Measurements from ENCODE around the gene PPM1N.
A peak's percentile ranks its signal among the peaks of the same experiment; 100 is the strongest.

Gene PPM1N

GRCh38 chr19:45468159-45468651 lies 30.0 kb upstream of the PPM1N start (continued):
- TF ChIP-seq CREB5 (CRISPR knock-in tag; IDR thresholded peaks at IDR 0.05; ENCODE audit: low read depth): 0 out of 2 replicates have a peak, but pooled peaks have one; percentile 43
- TF ChIP-seq, protein P1, sequence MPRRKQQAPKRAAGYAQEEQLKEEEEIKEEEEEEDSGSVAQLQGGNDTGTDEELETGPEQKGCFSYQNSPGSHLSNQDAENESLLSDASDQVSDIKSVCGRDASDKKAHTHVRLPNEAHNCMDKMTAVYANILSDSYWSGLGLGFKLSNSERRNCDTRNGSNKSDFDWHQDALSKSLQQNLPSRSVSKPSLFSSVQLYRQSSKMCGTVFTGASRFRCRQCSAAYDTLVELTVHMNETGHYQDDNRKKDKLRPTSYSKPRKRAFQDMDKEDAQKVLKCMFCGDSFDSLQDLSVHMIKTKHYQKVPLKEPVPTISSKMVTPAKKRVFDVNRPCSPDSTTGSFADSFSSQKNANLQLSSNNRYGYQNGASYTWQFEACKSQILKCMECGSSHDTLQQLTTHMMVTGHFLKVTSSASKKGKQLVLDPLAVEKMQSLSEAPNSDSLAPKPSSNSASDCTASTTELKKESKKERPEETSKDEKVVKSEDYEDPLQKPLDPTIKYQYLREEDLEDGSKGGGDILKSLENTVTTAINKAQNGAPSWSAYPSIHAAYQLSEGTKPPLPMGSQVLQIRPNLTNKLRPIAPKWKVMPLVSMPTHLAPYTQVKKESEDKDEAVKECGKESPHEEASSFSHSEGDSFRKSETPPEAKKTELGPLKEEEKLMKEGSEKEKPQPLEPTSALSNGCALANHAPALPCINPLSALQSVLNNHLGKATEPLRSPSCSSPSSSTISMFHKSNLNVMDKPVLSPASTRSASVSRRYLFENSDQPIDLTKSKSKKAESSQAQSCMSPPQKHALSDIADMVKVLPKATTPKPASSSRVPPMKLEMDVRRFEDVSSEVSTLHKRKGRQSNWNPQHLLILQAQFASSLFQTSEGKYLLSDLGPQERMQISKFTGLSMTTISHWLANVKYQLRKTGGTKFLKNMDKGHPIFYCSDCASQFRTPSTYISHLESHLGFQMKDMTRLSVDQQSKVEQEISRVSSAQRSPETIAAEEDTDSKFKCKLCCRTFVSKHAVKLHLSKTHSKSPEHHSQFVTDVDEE (CRISPR knock-in tag; IDR thresholded peaks at IDR 0.05): no peak

GRCh38 chr19:45468803-45469131 lies 29.5 kb upstream of the PPM1N start:
- ATAC-seq: peak; percentile 30
- 0 out of 2 replicates have a peak, but pooled peaks have one; percentile 48 for TF ChIP-seq RARB (CRISPR knock-in tag; IDR thresholded peaks at IDR 0.05)
- TF ChIP-seq CSDC2 (CRISPR knock-in tag; IDR thresholded peaks at IDR 0.05): 0 out of 2 replicates have a peak, but pooled peaks have one; percentile 85
- TF ChIP-seq ZNF8 (CRISPR knock-in tag; IDR thresholded peaks at IDR 0.05): 0 out of 2 replicates have a peak, but pooled peaks have one; percentile 43
- no peak for TF ChIP-seq ZNF565 (CRISPR knock-in tag; conservative IDR thresholded peaks at IDR 0.05; ENCODE audit: low read depth)
- no peak for TF ChIP-seq PPARA (CRISPR knock-in tag; IDR thresholded peaks at IDR 0.05; ENCODE audit: borderline replicate concordance)

DNA sequence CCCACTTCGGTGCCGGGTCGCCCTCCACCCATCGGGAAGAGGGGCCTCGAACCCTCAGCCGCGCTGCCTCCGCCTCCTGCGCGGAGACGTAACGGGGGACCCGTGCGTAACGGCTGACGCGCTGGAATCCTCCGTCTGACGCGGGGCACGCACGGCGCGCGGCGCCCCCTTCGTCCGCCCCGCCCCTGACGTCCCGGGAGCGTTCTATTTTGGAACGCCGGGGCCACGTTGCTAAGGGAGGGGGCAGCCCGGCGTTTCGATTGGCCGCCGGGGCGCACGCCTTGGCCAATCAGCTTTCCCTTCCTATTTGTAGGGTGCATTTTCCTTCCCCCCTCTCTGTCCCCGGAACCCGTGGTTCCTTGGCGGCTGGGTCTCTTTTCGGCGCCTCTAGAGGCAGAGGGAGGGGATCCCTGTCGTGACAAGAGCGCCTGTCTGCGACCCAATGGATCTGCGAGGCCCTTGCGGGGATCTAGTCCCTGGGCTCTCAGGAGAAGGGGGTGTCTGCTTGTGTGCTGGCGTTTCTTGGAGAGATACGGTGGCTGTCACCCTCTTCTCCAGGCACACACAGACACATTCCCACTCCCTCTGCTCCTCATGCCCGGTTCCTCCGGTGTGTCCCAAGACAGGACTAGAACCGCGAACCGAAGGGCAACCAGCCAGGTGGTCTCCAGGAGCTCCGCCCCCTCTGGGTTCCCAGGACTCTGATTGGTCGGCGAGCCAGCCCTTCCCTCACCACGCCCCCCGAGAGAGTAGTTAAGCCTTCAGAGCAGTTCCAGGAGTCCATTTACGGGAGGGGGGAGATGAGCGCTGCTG lies 28.9 kb upstream of the PPM1N start:
- TF ChIP-seq ESRRG (CRISPR knock-in tag; IDR thresholded peaks at IDR 0.05) (peak; percentile 74; the same call in 1 of the 2 replicates), ZC3H10 (CRISPR knock-in tag; IDR thresholded peaks at IDR 0.05) (peak; percentile 77), TCF4 (CRISPR knock-in tag; IDR thresholded peaks at IDR 0.05; ENCODE audit: borderline replicate concordance) (no peak), ZNF565 (CRISPR knock-in tag; conservative IDR thresholded peaks at IDR 0.05; ENCODE audit: low read depth) (0 out of 2 replicates have a peak, but pooled peaks have one; percentile 26), TOX (CRISPR knock-in tag; IDR thresholded peaks at IDR 0.05; ENCODE audit: borderline replicate concordance) (peak; percentile 79; the same call in 1 of the 2 replicates), ARNTL (CRISPR knock-in tag; IDR thresholded peaks at IDR 0.05; ENCODE audit: borderline replicate concordance, low read depth) (no peak), GLIS3 (CRISPR knock-in tag; IDR thresholded peaks at IDR 0.05) (peak; percentile 93), ZFP30 (CRISPR knock-in tag; IDR thresholded peaks at IDR 0.05) (0 out of 2 replicates have a peak, but pooled peaks have one; percentile 22), ZNF8 (CRISPR knock-in tag; IDR thresholded peaks at IDR 0.05) (no peak)
- TF ChIP-seq, protein P2, sequence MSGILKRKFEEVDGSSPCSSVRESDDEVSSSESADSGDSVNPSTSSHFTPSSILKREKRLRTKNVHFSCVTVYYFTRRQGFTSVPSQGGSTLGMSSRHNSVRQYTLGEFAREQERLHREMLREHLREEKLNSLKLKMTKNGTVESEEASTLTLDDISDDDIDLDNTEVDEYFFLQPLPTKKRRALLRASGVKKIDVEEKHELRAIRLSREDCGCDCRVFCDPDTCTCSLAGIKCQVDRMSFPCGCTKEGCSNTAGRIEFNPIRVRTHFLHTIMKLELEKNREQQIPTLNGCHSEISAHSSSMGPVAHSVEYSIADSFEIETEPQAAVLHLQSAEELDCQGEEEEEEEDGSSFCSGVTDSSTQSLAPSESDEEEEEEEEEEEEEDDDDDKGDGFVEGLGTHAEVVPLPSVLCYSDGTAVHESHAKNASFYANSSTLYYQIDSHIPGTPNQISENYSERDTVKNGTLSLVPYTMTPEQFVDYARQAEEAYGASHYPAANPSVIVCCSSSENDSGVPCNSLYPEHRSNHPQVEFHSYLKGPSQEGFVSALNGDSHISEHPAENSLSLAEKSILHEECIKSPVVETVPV (CRISPR knock-in tag; IDR thresholded peaks at IDR 0.05): 0 out of 2 replicates have a peak, but pooled peaks have one; percentile 56
- ATAC-seq: peak; percentile 55

- no peak for TF ChIP-seq ZFP3 (CRISPR knock-in tag; IDR thresholded peaks at IDR 0.05)
- no peak for TF ChIP-seq ESRRG (CRISPR knock-in tag; IDR thresholded peaks at IDR 0.05)
- no peak for TF ChIP-seq GLIS3 (CRISPR knock-in tag; IDR thresholded peaks at IDR 0.05)
- no peak for TF ChIP-seq ISL1 (CRISPR knock-in tag; IDR thresholded peaks at IDR 0.05)
- TF ChIP-seq, protein P3, sequence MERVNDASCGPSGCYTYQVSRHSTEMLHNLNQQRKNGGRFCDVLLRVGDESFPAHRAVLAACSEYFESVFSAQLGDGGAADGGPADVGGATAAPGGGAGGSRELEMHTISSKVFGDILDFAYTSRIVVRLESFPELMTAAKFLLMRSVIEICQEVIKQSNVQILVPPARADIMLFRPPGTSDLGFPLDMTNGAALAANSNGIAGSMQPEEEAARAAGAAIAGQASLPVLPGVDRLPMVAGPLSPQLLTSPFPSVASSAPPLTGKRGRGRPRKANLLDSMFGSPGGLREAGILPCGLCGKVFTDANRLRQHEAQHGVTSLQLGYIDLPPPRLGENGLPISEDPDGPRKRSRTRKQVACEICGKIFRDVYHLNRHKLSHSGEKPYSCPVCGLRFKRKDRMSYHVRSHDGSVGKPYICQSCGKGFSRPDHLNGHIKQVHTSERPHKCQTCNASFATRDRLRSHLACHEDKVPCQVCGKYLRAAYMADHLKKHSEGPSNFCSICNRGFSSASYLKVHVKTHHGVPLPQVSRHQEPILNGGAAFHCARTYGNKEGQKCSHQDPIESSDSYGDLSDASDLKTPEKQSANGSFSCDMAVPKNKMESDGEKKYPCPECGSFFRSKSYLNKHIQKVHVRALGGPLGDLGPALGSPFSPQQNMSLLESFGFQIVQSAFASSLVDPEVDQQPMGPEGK (CRISPR knock-in tag; IDR thresholded peaks at IDR 0.05; ENCODE audit: borderline replicate concordance): no peak
- ATAC-seq: peak; percentile 3
Measured at GRCh38 chr19:45469945-45470761, 28.1 kb upstream of the PPM1N start.

All from SK-N-SH treated with all-trans-retinoic acid at 6 μM for 48 hours (cell line).